GM04503 (cell line): ENCODE measurements around the gene TMEM117.

Source experiments
- DNase-seq: peaks from one replicate; pipeline ENCODE4 v3.0.0-alpha.2; 2012; ENCODE audit warnings: low read depth

The TMEM117 gene

DNA sequence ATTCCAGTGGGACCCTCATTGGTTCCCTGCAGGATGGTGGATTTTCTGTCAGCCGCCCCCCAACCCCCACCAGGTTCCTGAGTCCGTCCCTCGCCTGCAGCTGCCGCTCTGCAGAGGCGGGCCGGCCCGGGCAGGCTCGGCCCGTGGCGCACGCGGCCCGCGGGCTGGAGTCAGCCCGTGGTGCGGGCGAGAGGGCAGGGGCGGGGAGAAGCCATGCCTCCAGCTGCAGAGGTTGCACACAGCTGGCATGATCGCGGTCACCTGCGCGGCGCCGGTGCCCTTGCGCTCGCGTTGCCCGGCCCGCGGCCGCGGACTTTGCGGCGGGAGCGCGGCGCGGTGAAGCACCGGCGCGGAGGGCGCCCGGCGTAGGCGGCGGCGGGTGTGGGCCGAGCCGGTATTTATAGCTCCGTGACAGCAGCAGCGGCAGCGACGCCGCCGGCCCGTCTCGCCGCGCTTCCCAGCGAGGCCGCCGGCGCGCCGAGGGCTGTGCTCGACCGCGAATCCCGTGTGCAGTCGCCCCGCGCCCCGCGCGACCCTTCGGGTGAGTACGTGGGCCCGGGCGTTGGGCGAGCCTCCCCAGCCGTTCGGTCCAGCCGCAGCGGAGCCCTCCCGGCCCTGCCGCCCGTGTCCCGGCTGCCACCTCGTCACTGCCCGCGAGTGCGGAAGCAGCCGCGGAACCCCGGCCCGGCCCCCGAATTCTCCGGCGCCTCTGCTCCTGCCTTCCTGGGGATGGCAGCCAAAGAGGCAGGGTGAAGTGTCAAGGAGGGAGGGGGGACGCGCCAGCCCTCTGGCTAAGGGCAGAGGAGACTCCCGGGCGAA lies at the start of gene TMEM117:
Gene TMEM117 (plus strand): TSS at position 426 of the 819 bp plus-strand sequence.
- DNase-seq = peak; percentile 31

DNA sequence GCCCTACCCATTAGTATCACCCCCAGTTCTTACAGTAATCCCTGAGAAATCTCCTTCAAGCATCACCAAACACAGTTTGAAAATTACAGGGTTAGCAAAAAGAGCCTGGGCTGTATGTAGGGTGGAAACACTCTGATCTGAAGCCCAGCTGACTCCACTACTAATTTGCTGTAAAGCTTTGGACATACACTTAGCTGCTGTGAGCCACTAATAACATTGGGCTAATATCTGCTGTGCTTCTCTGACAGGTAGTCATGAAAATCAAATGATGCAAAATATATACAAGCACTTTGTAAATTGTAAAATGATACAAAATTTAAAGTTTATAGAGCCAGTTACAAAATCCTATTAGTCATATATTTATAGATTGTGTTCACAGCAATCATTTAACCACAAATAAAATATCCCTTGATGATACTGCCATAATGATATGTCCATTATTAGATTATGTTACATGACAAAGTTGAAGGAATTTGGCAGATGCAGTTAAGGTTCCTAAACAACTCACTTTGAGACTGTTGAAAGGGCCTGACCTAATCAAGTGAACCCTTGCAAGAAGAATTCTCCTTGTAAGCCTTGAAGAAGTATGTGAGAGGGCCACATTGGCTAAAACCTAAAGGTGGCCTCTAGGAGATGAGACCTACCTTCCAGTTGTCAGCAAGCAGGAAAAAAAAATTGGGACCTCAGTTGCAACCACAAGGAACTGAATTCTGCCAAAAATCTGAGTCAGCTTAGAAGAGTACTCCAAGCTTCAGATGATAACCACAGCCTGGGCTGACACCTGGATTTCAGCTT lies 48.8 kb upstream of the TMEM117 start:
- no peak for DNase-seq

DNA sequence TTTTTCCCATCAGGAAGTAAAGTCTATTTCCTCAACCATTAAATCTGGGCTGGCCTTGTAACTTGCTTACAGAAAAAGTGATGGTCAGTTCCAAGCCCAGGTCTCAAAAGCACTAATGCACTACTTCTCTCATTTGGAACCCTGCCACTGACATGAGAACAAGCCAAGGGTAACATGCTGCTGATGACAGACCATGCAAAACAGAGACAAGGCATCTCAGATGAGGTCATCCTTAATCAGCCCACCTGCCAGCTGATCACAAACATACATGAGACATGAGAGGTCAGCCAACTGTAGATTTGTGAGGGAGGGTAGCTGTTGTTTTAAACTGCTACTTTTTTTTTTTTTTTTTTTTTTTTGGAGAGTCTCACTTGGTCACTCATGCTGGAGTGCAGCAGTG lies 45.9 kb upstream of the TMEM117 start:
- no peak for DNase-seq

DNA sequence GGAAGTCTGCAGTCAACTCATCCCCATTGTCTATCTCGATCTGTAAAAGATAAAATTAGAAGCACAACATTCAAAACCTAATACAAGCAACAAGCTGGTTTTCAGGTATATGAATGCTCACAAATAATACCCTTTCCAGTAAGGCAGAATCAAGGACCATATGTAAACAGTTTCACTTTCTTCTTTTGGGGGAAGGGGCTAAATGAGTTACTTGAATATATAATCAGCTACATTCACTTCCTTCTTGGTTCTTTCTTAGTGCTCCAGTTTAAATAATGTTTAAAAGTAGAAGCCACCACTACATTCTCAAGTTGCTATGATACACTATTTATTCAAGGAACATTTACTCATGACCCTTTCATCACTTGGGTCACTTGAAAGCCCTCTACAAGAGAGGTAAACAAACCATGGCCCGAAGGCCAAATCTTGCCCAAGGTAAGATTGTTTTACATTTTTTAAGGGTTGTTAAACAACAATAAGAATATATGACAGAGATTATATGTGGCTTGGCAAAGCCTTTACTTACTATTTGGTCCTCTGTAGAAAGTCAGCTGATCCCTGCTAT lies 40.1 kb upstream of the TMEM117 start:
- no peak for DNase-seq

DNA sequence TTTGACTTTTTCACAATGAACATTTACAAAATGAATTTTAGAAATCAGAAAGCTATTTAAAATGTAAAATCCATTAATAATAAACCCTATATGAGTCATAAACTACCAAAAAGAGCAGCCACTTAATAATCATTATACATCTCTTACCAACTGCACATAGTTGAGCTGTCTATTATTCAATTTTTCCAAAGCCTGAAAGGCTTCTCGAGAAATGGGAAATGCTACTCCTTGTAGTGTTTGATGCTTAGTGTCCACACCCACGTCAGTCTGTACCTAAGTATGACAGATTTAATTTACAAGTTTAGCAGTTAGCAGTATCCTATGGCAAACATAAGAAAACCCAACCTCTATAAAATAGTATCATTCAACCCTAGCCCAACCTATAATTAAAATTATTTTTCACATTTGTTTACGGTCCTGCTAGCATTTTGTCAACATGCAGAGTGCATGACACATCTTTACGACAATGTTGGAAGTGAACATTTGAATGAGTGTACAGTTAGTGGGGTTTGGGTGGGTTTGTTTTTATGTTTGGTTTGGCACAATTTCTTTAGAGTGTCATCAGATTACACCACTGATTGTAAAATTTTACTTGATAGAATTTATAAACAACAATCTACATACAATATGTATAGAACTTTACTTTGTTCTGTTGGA lies 38.2 kb upstream of the TMEM117 start:
- no peak for DNase-seq

DNA sequence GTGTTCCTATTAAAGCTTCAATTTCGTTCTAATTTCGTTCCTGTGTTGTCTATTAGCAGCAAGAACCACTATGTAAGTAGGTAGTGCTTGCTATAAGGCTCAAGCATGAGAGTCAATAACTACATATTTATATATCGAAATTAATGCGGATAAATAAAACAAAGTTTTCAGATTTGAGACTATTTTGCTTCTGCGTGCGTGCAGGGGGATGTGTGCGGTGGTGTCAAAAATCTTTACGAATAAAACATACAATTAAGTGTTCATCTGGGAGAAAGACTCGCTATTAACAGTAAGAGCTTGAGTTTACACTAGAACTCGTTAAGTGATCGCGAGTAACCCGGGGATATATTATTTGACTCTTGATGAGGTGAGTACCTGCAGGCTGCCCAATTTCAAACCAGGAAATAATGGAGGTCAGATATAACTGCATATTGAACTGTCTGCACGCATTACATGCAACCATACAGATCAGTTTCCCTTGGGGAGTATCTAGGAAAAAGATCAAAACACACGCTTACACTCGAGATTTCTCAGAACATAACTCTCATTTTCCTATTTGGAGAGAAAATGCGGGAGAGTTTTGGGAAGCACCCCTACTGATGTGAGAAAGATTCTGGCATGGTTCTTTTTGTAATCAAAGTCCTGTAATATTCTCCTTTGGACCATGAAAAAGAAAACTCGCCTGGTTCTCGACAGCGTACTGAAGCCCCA lies 30.6 kb upstream of the TMEM117 start:
- no peak for DNase-seq

DNA sequence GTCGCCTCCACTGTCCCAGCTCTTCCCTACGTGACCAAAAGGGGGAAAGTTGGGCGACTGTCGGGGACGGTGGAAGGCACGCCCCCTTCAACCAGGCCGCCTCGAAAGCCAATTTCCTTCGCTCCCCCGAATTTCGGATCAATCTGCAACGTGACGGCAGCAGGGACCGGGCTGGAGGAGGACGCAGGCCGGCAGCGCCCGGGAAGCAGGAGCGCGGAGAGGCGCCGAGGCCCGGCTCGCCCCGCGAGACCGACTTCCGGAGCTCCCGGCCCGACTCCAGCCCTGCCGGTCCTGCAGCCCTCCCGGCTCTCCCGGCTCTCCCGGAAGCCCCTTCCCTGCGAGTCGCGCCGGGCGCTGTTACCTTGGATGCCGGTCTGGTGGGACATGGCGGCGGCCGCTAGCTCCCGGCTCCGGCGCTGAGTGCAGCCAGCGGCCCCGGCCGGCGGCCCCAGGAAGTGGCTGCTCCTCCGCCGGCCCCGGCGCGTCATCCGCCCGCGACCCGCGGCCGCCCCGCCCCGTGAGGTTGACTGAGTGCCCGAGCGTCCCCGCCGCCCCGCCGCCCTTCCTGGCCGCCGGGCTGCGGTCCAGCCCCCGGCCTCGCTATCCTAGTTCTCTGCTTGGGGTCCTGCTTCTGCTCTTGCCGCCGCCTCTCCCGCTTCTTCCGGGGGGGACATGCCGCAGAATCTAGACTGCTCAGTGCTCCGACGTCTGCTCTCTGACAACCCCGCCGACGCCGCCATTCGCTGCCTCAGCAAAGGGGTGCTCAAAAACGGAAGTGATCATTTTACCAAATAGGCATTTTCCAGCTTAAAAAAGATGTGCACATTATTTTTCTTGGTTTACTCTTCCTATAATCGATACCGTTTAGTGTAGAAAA lies 29.8 kb upstream of the TMEM117 start, which contains the start of gene TWF1:
Gene TWF1 (minus strand): TSS at position 458 of the 877 bp plus-strand sequence. CDS start 72 bp downstream, at position 386.
- DNase-seq = no peak

DNA sequence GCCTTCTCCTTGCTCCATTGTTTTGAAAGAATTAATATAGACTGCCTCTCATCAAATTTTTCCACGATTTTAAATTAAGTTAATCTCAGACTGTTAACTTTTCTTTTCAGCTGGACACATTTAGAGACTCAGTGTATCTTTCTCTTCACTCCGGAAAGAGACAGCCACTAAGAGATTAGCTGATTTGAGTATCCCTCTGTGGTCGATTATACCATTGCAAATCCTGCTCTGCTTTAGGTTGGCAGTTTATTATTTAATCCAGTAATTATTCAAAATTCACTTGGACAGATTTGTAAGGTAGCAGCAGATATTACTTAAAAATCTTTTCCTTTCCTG lies 29.2 kb upstream of the TMEM117 start:
- DNase-seq = no peak

DNA sequence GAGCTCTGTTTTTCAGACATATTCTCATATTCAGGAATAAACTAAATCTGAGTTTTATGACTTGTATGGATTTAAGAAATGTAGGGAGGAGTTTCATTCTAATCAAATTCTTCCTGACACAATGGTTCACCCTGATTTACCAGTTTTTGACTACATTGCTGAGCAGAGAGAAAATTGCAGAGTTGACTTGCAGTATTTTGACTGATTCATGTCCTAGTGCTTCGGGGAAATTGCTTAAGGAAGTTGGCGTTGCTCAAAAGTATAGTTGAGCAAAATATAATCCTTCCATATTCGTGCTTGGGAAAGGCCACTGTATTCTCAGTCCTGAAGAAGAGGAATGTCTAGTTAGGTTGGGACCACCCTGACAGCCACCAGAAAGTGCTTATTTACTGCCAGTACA lies 28.5 kb upstream of the TMEM117 start:
- DNase-seq = no peak

DNA sequence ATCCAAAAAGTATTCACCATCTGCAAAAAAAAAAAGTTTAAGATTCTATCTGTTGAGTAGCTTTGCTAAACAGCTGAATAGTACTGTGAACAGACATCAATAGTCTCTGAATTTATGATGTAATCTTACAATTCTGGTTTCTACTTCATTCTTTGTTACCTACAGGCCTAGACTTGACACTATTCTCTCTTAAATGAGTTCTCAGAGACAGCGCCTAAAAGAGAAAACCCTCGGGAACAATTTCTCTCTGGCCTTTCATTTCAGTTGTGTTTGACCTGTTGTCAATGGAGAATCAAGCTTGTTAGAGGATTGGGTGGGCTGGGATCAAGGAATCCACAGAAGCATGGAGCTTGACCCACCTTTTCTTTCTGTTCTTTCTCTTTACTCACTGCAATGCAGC lies 23.8 kb upstream of the TMEM117 start:
- no peak for DNase-seq

DNA sequence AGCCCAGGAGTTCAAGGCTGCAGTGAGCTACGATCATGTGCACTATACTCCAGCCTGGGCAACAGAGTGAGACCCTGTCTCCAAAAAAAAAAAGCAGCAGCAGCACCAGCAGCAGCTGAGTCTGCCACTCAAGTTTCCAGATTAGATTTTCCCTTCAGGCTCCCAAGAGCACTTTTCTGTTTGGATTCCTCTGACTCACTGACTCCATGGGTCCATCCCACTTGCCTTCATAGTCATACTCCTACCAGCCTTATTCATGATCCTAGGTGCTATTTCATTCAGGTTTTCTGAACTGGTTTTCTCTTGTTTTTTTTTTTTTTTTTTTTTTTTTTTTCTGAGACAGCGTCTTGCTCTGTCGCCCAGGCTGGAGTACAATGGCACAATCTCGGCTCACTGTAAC lies 23.0 kb upstream of the TMEM117 start:
- DNase-seq = no peak

DNA sequence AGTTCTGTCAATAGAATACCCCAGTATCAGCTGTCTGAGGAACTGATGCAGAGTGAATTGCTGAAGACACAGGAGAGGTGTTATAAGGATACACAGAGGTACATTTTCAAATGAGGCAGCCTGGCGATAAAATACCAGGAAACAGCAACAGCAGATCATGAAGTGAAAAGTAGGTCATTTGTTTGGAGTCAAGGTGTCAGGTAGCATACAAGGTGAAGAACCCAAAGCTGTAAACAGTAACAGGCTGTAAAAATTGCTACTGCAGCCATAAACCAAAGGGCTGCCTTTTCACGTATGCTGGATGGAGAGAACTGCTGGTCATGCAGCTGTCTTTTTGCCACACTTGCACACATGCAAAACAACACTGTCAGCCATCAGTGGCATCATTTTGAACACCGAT lies 20.5 kb upstream of the TMEM117 start:
- no peak for DNase-seq

DNA sequence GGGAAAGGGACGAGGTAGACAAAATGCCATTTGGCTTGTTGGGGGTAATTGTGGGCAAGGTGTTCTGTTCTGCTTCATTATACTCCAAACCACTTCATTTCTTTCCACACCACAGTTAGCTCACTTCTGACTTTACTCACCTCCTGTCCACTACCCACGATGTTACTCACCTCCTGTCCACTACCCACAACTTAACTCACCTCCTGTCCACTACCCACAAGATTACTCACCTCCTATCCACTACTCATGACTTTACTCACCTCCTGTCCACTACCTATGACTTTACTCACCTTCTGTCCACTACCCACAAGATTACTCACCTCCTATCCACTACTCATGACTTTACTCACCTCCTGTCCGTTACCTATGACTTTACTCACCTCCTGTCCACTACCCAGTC lies 19.7 kb upstream of the TMEM117 start:
- no peak for DNase-seq

DNA sequence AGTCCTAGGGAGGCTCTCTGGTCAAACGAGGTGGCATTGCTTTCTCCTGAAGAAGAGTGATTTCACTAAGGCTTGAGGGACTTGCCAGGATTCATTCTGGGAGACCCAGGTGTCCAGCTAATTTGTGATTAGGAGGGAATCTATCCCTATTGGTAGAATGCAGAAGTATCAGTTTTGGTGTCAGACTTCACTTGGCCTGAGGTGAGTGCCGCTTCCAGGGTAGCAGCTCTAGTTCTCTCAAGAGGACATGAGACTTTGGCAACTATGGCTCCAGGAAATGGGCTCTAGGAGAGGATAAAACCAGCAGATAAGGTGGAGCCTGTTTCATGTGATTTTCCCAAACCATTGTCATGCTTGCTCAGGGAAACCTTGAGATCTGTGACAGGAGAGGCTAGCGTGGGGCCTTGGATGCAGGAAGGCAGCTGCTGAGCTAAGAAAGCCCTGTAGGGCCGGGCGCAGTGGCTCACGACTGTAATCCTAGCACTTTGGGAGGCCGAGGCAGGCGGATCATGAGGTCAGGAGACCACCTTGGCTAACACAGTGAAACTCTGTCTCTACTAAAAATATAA lies 11.6 kb upstream of the TMEM117 start:
- DNase-seq = no peak

DNA sequence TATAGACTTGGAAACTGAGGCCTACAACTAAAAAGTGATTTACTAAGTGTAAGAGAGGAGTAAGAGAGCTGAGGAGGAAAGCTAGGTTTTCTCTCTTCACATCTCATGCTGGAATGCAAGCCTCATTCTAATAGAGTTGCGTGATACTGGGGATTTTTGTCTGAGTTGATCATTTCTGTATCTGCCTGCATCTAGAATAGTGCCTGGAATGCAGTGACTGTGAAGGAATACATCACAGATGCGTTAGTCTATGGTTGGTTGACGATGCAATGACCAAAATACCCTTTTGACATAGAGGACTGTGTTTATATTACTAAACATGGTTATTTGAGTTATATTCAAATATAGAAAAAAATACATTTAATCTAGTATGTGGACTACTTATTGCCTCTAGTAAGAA lies 9.2 kb upstream of the TMEM117 start:
- no peak for DNase-seq

DNA sequence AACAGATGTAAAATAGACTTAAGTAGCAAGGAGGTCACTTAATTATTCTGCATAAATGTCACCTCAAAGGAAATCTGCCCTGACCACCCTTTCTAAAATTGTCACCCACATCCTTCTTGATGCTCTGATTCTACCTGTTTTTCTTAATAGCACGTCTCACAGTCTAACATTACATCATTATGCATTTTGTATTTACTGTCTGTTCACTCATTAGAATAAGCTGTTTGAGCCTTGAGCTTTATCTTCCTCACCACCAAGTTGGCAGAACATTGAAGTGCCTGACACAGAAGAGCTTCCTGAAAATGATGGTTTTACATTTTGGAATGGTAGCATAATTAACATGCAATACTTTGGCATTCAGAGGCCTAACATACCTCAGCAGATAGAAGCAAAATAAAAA lies 8.8 kb upstream of the TMEM117 start:
- no peak for DNase-seq

DNA sequence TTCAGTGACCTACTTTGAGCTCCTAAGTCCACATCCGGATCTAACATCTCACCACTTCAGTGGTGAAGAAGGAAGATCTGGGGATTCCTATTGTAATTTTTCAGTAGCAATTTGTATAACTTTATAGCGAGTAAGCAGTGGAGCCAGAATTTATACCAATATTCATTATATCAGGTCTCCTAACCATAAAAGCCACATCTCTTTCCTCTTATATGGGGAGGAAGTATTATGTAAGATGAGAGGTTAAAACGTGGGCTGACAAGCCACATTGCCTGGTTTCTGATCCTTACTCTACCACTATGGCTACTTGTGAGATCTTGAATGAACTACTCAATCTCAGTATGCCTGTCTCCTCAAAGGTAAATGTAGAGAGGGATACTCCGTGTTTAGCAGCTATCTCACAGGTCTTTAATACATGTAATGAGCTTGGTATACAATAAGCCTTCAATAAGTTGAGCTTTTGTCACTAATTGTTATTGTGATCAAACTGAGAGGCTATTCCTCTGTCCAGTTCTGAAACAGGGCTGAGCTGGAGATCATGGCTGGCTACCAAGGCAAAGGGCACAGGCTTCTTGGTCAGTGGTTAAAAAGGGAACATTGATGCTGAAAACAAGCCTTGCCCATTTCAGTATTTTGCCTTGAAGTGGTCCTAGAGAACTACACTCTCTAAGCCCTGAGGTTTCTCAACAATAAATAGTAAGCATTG lies 3.3 kb upstream of the TMEM117 start:
- DNase-seq = no peak

DNA sequence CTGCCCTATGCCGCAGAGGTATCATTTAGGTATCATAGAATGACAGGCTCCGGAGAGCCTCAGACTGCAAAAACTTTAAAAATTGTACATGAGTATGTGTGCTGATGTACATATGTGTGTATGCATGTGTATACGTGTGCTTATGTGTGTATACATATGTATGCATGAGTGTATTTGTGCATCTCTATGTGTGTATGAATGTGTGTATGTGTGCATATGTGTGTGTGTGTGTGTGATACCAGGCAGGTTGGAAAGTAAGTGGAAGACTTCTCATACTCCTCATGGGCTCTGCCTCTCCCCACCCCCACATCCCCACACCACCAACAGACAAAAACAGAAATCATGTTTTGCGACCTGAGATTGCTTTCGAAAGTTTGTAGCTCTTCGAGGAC lies 621 bp upstream of the TMEM117 start:
- DNase-seq = no peak

DNA sequence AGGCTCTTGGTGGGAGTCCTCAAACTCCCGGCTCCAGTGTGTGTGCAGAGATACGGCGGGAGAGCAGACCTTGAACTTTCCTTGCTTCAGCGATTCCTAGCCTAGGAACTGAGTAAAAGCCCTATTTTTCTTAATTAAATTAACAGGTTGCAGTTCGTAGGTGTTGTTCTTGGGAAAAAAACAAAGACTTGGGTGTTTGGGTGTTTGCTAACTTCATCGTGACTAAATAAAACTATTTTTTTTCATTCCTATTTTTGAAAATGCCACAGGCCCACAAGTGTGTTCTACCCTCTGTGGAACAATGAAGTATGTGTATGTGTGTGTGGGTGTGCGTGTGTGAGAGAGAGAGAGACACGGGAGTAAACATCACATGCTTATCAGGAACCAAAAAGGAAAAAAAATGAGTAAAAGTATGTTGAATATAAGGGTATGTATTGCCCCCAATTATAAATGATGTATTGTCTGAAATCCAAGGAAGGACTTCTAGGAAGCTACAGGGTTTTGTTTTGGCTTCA lies 651 bp downstream of the TMEM117 start:
- peak; percentile 22 for DNase-seq

DNA sequence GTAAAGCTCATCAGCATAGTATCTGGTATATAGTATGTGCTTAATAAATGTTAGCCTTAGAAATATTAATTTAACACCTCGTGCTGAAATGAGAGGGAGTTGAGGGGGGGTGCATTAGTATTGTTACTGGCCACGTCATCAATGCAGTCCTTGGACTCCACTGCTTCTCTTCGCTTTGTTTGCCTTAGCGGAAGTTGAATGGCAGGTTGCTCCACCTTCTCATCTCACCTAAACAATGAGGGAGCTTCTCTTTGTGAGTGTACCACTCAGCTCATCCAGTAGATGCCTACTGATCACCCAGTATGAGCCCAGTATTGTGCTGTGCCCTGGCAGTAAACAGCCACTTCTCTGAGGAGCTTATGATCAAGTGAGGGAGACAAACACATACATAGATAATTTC lies 4.5 kb downstream of the TMEM117 start:
- DNase-seq = no peak
